Uterus (tissue), 4 donors: ENCODE data around the gene RSPO4. TPM values are rescaled to one million over a fixed set of nuclear protein-coding genes. Genes with fewer than 3 reads are reported as not detected.

Experiments used
- DNase-seq, 2 donors: peaks; one replicate each; pipeline ENCODE4 v3.0.0-alpha.2; 2019 to 2020
- H3K27ac ChIP-seq, 2 donors: fragments of 200-600 bp; sonication (generic); 1 replicate in 1 of 2; 2 replicates in 1 of 2; pipeline ENCODE4 v1.5.1; 2016 to 2018
- H3K27me3 ChIP-seq, 2 donors: fragments of 200-600 bp; sonication (generic); one replicate each; pipeline ENCODE4 v1.5.1; 2018 to 2019; ENCODE audit warnings: control low read depth in 1 of 2
- H3K36me3 ChIP-seq, 2 donors: fragments of 200-600 bp; sonication (generic); one replicate each; pipeline ENCODE4 v1.5.1; 2019; ENCODE audit warnings: control low read depth in 1 of 2
- H3K4me1 ChIP-seq, 2 donors: fragments of 200-600 bp; sonication (generic); one replicate each; pipeline ENCODE4 v1.5.1; 2018 to 2019; ENCODE audit warnings: control low read depth in 1 of 2
- H3K4me3 ChIP-seq, 2 donors: fragments of 200-600 bp; sonication (generic); 1 replicate in 1 of 2; 2 replicates in 1 of 2; pipeline ENCODE4 v1.5.1; 2018 to 2019; ENCODE audit warnings: mild to moderate bottlenecking in 1 of 2
- H3K9me3 ChIP-seq, 2 donors: fragments of 200-600 bp; sonication (generic); one replicate each; pipeline ENCODE4 v1.5.1; 2019; ENCODE audit warnings: control low read depth in 1 of 2
- POLR2A ChIP-seq, 2 donors: fragments of 450-650 bp; IDR thresholded peaks; one replicate each; pipeline ENCODE4 v1.6.1; 2016; ENCODE audit warnings: antibody characterized with exemption in 2 of 2, mild to moderate bottlenecking in 1 of 2, moderate library complexity in 1 of 2
- intact Hi-C: fragments of 100-400 bp; cut with DNase I; formaldehyde crosslinking; loops from one replicate; pipeline ENCODE4 v1.15.1; 2023; ENCODE audit warnings: low total_unique reads
- total RNA-seq, 4 donors: library from RNA; depleted of rRNA in 3 of 4; stranded (reverse); fragments of >200 nt in 3 of 4; gene quantifications; one replicate each; pipeline versions ENCODE4 v1.1.0 to v1.2.4, GENCODE V29; 2014 to 2023
- TF ChIP-seq, protein P1 (sequence below), 4 experiments: fragments of 200-600 bp in 2 of 4; fragments of 450-650 bp in 2 of 4; sonication (generic) in 2 of 4; IDR thresholded peaks; one replicate each; pipeline ENCODE4 v1.5.1; 2016 to 2019; ENCODE audit warnings: antibody characterized with exemption in 4 of 4, mild to moderate bottlenecking in 2 of 4, moderate library complexity in 1 of 4
- donor health status: DM: yes; HTN: yes; CAD: no.

Gene RSPO4
- total RNA-seq, 4 donors from 2014 or later: 0.67 TPM; not detected in 3

GRCh38 chr20:956330-956951 is 45.7 kb downstream of the RSPO4 start:
- intact Hi-C loops: loop anchor here (5.0 kb wide), 1 partner anchor 139 kb away; no protein-coding TSS in a partner anchor
- TF ChIP-seq, protein P1, sequence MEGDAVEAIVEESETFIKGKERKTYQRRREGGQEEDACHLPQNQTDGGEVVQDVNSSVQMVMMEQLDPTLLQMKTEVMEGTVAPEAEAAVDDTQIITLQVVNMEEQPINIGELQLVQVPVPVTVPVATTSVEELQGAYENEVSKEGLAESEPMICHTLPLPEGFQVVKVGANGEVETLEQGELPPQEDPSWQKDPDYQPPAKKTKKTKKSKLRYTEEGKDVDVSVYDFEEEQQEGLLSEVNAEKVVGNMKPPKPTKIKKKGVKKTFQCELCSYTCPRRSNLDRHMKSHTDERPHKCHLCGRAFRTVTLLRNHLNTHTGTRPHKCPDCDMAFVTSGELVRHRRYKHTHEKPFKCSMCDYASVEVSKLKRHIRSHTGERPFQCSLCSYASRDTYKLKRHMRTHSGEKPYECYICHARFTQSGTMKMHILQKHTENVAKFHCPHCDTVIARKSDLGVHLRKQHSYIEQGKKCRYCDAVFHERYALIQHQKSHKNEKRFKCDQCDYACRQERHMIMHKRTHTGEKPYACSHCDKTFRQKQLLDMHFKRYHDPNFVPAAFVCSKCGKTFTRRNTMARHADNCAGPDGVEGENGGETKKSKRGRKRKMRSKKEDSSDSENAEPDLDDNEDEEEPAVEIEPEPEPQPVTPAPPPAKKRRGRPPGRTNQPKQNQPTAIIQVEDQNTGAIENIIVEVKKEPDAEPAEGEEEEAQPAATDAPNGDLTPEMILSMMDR (IDR thresholded peaks at IDR 0.05): peak; percentile 74 to 95 (median 86)
- no peak for TF ChIP-seq POLR2A (IDR thresholded peaks at IDR 0.05)
- Histone ChIP-seq H3K4me3 (no peak overlapping the region), H3K4me1 (no peaks in the 10 kb centered on the region), H3K27ac (no peak overlapping the region), H3K27me3 (no peaks in the 10 kb centered on the region), H3K36me3 (no peaks in the 10 kb centered on the region), H3K9me3 (no peaks in the 10 kb centered on the region)
- DNase-seq: peak; percentile 28 to 36

DNA sequence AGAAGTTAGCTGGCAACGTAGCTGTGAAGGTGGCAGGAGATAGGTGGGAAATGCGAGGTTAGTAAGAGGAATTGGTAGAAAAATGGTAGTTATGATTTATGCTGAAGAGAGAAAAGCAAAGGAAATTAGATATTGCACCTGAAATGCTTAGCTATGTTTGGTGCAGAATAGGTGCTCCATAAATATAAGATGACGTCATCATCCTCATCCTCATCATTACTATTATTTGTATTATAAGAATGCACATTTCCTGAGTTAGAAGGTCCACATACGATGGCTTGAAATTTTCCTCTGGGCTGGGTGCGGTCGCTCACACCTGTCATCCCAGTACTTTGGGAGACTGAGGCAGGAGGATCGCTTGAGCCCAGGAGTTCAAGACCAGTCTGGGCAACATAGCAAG is 46.5 kb downstream of the RSPO4 start:
- no peak for DNase-seq

DNA sequence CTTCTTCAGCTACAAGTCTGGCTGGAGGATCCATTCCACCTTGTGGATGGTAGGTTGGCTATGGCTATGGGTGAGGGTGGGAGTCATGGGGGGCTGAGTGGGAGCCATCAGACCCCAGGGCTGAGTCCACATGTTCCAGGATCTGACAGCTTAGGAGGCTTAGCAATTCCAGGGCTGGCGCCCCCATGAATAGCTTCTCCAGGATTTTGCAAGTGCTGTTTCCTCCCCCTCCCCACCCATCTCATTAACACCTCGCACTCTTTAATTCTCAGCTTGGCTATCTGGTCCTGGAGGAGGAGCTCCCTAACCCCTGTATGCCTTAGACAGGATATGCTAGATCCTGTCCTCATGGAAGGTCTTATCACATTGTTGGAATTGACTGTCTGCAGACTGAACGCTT is 47.0 kb downstream of the RSPO4 start:
- no peaks in the 10 kb centered on the region for H3K4me1 ChIP-seq
- H3K27me3 ChIP-seq: no peaks in the 10 kb centered on the region
- no peak overlapping the region for H3K4me3 ChIP-seq
- no peak overlapping the region for H3K27ac ChIP-seq
- H3K36me3 ChIP-seq: no peaks in the 10 kb centered on the region
- no peak for DNase-seq
- TF ChIP-seq, protein P1 (IDR thresholded peaks at IDR 0.05): no peak
- TF ChIP-seq POLR2A (IDR thresholded peaks at IDR 0.05): no peak
- intact Hi-C loops: loop anchor here (5.0 kb wide), 1 partner anchor 138 kb away; no protein-coding TSS in a partner anchor
- no peaks in the 10 kb centered on the region for H3K9me3 ChIP-seq

More for the DNA sequence above, 46.5 kb downstream of the RSPO4 start:
- no peak for TF ChIP-seq POLR2A (IDR thresholded peaks at IDR 0.05)
- TF ChIP-seq, protein P1 (IDR thresholded peaks at IDR 0.05): no peak
- intact Hi-C loops: loop anchor here (5.0 kb wide), 1 partner anchor 138 kb away; no protein-coding TSS in a partner anchor
- Histone ChIP-seq H3K27ac (no peak overlapping the region), H3K27me3 (no peaks in the 10 kb centered on the region), H3K4me3 (no peak overlapping the region), H3K9me3 (no peaks in the 10 kb centered on the region), H3K36me3 (no peaks in the 10 kb centered on the region), H3K4me1 (no peaks in the 10 kb centered on the region)

DNA sequence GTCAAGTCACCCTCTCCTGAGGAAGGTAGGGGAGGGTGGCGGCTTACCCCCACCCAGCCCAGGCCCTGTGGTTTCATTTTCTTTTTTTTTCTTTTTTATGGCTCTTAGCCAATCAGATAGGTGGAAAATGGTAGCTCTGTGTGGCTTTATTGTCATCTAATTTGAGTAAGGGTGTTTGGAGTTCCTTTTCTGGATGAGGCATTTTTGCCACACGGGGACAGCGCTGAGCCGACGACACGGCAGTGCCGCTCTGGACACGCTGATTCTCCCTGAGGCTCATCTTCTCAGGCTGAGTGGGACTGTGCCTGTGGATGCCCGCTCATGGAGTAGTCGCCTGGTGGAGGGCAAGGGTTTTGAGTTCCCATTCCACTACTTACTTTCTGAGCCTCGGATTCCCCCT is 48.4 kb downstream of the RSPO4 start:
- H3K4me3 ChIP-seq: no peak overlapping the region
- H3K36me3 ChIP-seq: no peaks in the 10 kb centered on the region
- H3K27me3 ChIP-seq: no peaks in the 10 kb centered on the region
- no peak for TF ChIP-seq POLR2A (IDR thresholded peaks at IDR 0.05)
- TF ChIP-seq, protein P1 (IDR thresholded peaks at IDR 0.05): no peak
- intact Hi-C loops: no loop called here
- no peak overlapping the region for H3K27ac ChIP-seq
- H3K4me1 ChIP-seq: no peaks in the 10 kb centered on the region
- H3K9me3 ChIP-seq: no peaks in the 10 kb centered on the region
- no peak for DNase-seq

DNA sequence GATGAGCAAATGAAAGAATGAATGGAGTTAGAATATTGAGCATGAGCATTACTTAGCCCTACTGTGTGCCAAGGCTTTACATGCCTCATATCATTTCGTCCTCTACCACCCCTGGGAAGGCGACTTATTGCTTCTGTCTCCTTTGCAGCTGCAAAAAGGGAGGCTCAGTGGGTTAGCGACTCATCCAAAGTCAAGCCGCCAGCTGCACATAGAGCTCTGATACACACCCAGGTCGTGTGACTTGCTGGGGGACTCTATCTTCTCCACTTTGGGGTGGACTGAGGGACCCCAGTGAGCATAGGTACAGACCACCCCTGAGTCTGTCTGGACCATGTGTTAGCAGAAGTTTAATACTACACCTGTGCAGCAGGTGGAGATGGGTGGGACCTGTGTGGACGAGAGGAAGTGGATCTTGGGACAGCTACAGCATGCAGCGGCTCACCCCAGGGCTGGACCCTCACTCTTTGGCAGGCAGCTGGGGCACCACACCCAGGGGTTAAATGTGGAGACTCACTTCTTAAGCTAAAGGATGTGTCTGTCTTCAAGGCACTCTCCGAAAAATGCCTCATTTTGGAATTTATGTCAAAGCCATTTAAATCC is 49.8 kb downstream of the RSPO4 start:
- TF ChIP-seq POLR2A (IDR thresholded peaks at IDR 0.05): no peak
- TF ChIP-seq, protein P1 (IDR thresholded peaks at IDR 0.05): no peak
- no peak for DNase-seq
- no peak overlapping the region for H3K27ac ChIP-seq
- no peaks in the 10 kb centered on the region for H3K27me3 ChIP-seq
- intact Hi-C loops: no loop called here
- H3K9me3 ChIP-seq: no peaks in the 10 kb centered on the region
- H3K36me3 ChIP-seq: no peaks in the 10 kb centered on the region
- no peaks in the 10 kb centered on the region for H3K4me1 ChIP-seq
- H3K4me3 ChIP-seq: no peak overlapping the region
